Measurements from ENCODE around the gene ZW10. TPM values are rescaled to one million over a fixed set of nuclear protein-coding genes. Genes with fewer than 3 reads are reported as not detected.

The ZW10 gene
- total RNA-seq, 4 donors from 2014 or later, result 24.9 to 30.1 (median 27.9) TPM

DNA sequence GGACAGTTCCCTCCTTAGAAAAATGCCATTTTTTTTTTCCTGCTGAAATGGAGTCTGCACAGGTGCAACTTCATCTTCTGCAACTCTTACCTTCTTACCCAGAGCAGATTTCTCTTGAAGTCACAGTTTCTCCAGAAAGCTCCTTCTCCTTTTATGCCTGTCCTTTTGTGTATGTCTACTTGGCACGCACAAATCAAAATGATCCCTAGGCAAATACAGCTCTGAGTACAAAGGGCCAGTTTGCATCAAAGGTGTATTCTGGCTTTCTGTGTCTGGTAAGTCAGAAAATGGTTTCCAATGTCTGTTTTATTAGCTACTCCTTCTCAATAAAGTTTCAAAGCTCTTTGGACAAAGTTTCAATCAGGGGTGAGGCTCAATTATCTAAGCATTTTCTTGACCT is 8.6 kb upstream of the ZW10 start:
- DNase-seq (ENCODE audit: low spot score in 2 of 2), result no peak
- intact Hi-C loops (cut with DNase I; ENCODE audit: low total_unique reads), result no loop called here
- WGBS, 2 donors, result 63 to 84% methylated on average over 1 of the region's 1 CpG
- TF ChIP-seq, protein P1, sequence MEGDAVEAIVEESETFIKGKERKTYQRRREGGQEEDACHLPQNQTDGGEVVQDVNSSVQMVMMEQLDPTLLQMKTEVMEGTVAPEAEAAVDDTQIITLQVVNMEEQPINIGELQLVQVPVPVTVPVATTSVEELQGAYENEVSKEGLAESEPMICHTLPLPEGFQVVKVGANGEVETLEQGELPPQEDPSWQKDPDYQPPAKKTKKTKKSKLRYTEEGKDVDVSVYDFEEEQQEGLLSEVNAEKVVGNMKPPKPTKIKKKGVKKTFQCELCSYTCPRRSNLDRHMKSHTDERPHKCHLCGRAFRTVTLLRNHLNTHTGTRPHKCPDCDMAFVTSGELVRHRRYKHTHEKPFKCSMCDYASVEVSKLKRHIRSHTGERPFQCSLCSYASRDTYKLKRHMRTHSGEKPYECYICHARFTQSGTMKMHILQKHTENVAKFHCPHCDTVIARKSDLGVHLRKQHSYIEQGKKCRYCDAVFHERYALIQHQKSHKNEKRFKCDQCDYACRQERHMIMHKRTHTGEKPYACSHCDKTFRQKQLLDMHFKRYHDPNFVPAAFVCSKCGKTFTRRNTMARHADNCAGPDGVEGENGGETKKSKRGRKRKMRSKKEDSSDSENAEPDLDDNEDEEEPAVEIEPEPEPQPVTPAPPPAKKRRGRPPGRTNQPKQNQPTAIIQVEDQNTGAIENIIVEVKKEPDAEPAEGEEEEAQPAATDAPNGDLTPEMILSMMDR (IDR thresholded peaks at IDR 0.05), result no peak
- no peak for TF ChIP-seq POLR2A (IDR thresholded peaks at IDR 0.05)
- no peak overlapping the region for H3K4me3 ChIP-seq (ENCODE audit: low read depth, poor library complexity, severe bottlenecking)

DNA sequence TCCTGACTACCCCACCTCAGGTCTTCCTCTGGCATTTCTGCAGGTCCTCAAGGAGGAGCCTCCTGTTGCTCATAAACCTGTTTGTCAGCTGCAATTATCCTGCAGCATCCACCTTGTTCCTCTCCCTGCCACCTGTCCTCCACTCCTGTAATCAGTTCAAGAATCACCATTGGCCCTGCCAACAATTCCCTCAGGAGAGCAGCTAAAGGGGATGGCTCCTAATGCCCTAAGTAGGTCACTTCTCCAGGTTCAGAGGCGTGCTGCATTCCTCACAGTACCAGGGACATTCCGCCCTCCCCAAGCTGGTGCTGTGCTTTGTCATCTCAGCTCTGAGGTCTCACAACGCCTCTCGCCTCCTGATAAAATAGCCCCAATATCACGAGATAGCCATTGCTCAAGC is 8.2 kb upstream of the ZW10 start:
- no peak for DNase-seq (ENCODE audit: low spot score in 2 of 2)
- 64 to 75% methylated on average over 5 of the region's 5 CpGs for WGBS, 2 donors
- TF ChIP-seq POLR2A (IDR thresholded peaks at IDR 0.05), result no peak
- TF ChIP-seq, protein P1 (IDR thresholded peaks at IDR 0.05), result no peak

DNA sequence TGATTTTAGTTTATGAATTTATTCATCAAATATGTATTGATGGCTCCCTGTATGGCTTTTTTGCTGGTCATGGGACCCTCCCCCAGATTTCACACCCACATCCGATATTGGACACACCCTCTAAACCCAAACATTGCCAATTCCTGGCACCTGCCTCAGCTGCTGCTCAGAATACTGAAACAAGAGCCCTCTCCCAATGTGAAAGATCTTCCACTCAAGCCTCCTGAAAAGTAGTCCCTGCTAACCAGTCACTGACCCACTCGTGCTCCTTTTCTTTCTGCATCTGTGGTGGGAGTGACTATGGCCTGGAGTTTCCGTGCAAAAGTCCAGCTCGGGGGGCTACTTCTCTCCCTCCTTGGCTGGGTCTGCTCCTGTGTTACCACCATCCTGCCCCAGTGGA is 6.0 kb upstream of the ZW10 start, which contains the start of gene CLDN25:
TSS of gene CLDN25 (plus strand) at position 301 of the 400 bp plus-strand sequence. CDS start at position 301, 0 bp downstream.
- DNase-seq (ENCODE audit: low spot score in 2 of 2), result no peak
- no peak within 1 kb of the TSS for H3K4me3 ChIP-seq (ENCODE audit: low read depth, poor library complexity, severe bottlenecking)
- WGBS, 2 donors, result 77 to 79% methylated on average over 4 of the region's 4 CpGs
- TF ChIP-seq, protein P1 (IDR thresholded peaks at IDR 0.05), result no peak
- TF ChIP-seq POLR2A (IDR thresholded peaks at IDR 0.05), result no peak
- intact Hi-C loops (cut with DNase I; ENCODE audit: low total_unique reads), result no loop called here

More for the DNA sequence above, 8.2 kb upstream of the ZW10 start:
- no peak overlapping the region for H3K4me3 ChIP-seq (ENCODE audit: low read depth, poor library complexity, severe bottlenecking)
- intact Hi-C loops (cut with DNase I; ENCODE audit: low total_unique reads), result no loop called here

DNA sequence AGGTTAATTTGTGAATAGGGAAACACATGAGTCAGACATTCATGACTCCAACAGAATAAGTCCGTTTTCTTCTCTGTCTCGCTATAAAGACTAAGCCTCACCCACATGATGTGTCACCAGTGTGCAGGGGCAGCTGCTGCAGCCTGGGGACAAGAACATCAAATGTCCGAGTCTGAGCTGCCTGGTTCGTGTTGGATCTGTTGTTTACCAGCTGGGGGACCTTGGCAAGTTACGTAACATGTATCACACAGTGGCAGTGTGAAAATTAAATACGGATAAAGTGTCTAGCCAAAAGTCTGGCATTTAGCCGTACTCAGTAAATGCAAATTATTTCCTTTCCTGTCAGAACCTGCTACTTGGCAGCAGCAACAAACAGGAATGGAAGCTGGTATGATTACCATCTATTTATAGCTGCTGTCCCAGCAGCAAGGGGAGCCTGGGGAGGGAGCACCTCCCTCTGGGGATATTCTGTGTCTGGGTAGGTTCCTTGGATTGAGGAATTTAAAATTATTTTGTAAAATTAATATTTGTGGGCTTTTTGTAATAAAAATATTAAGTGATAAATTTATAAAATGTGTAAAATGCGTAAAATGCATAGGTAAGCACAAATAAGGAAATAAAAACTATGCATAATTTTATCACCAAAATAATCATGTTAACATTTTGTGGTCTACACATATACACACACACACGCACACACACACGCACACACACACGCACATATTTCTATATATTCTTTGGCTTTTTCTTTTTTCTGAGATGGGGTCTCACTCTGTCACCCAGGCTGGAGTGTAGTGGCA is 4.8 kb upstream of the ZW10 start:
- no peak overlapping the region for H3K4me3 ChIP-seq (ENCODE audit: low read depth, poor library complexity, severe bottlenecking)
- peak in 1 of 2 donors; percentile 37 for DNase-seq (ENCODE audit: low spot score in 2 of 2)
- intact Hi-C loops (cut with DNase I; ENCODE audit: low total_unique reads), result no loop called here
- TF ChIP-seq, protein P1 (IDR thresholded peaks at IDR 0.05), result no peak
- TF ChIP-seq POLR2A (IDR thresholded peaks at IDR 0.05), result no peak
- WGBS, 2 donors, result 17 to 33% methylated on average over 11 of the region's 11 CpGs

DNA sequence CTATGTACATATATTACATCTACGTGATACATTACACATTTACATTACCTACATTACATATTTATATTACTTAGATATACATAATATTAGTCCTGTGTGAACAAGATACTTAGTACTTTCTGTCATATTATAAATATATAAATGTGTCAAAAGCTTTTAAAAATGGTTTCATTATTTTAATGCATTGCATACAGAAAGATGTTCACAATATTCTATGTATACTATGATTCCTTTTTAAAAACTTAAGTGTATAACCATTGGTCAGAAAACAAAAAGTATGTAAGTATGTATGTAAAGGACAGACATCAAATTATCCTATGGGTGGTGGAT is 647 bp upstream of the ZW10 start:
- WGBS, 2 donors, result 0% methylated on average over 1 of the region's 1 CpG
- TF ChIP-seq, protein P1 (IDR thresholded peaks at IDR 0.05), result no peak
- TF ChIP-seq POLR2A (IDR thresholded peaks at IDR 0.05), result no peak
- no peak overlapping the region for H3K4me3 ChIP-seq (ENCODE audit: low read depth, poor library complexity, severe bottlenecking)
- intact Hi-C loops (cut with DNase I; ENCODE audit: low total_unique reads), result no loop called here
- no peak for DNase-seq (ENCODE audit: low spot score in 2 of 2)

DNA sequence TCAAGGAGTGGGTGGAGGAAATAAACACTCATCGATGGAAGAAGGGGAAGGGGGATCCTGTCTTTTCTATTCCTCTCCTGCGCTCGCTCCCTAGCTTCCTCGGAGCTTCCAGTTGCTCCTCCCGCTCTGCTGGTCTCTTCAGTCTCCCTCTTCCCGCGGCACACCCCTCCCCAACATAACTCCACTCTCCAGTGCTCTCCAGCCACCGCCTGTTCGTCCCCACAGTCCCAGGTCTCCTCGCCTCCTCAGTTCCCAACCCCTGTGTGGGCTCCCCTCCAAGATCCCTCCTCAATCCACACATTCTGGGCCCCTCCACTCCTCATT is 438 bp downstream of the ZW10 start:
- 1% methylated on average over 10 of the region's 10 CpGs for WGBS, 2 donors
- peak in 1 of 2 donors; percentile 87 for DNase-seq (ENCODE audit: low spot score in 2 of 2)
- H3K4me3 ChIP-seq (ENCODE audit: low read depth, poor library complexity, severe bottlenecking), result peak overlapping the region; percentile 88
- intact Hi-C loops (cut with DNase I; ENCODE audit: low total_unique reads), result no loop called here
- TF ChIP-seq, protein P1 (IDR thresholded peaks at IDR 0.05), result no peak
- TF ChIP-seq POLR2A (IDR thresholded peaks at IDR 0.05), result no peak
